T-cell (primary cell): Measurements from ENCODE around the gene GTF2H1. TPM values are rescaled to one million over a fixed set of nuclear protein-coding genes. Genes with fewer than 3 reads are reported as not detected.

Source experiments
- ATAC-seq, 4 experiments: fragments of 200-7000 bp in 3 of 4; fragments of 150-1000 bp in 1 of 4; cut with Tn5 transposase; replicated peaks in 1 of 4; 1 replicate in 3 of 4; 2 replicates in 1 of 4; pipeline ENCODE4 v1.10.0; 2021; ENCODE audit warnings: moderate library complexity in 3 of 4, mild to moderate bottlenecking in 2 of 4, moderate number of reproducible peaks in 1 of 4
- CTCF ChIA-PET, 2 donors: fragments of 300-600 bp; sonication (Branson Sonifier 250); formaldehyde crosslinking; loops; one replicate each; lab custom pipeline; 2022; ENCODE audit warnings: antibody characterized with exemption in 2 of 2; lab: Charles Lee
- POLR2A ChIA-PET, 2 donors: fragments of 300-600 bp; sonication (Branson Sonifier 250); formaldehyde crosslinking; loops; one replicate each; lab custom pipeline; 2022; ENCODE audit warnings: antibody characterized with exemption in 2 of 2; lab: Charles Lee
- DNase-seq, 35 experiments: peaks; one replicate each; pipeline versions ENCODE4 v3.0.0 to v3.0.0-alpha.2; 2013 to 2023
- H3K27ac ChIP-seq: one replicate; pipeline ENCODE4 v1.5.1; 2013; ENCODE audit warnings: low read length
- H3K27me3 ChIP-seq, 2 experiments: replicated peaks in 1 of 2; 1 replicate in 1 of 2; 2 replicates in 1 of 2; pipeline versions ENCODE4 v1.6.1 to v1.7.0; 2013; ENCODE audit warnings: low read length in 1 of 2, mixed read lengths in 1 of 2; ENCODE audit not compliant: control insufficient read depth in 2 of 2, insufficient read depth in 2 of 2; ENCODE audit errors: extremely low read depth in 1 of 2
- H3K36me3 ChIP-seq, 2 donors: 1 replicate in 1 of 2; 2 replicates in 1 of 2; pipeline versions ENCODE4 v1.6.1 to v1.7.0; 2013; ENCODE audit warnings: low read length in 1 of 2; ENCODE audit not compliant: control insufficient read depth in 2 of 2, insufficient read depth in 1 of 2; ENCODE audit errors: extremely low read depth in 1 of 2
- H3K4me1 ChIP-seq, 2 experiments: 1 replicate in 1 of 2; 2 replicates in 1 of 2; pipeline versions ENCODE4 v1.6.1 to v1.7.0; 2013; ENCODE audit warnings: low read length in 2 of 2, mixed read lengths in 1 of 2; ENCODE audit not compliant: insufficient read depth in 2 of 2, control insufficient read depth in 1 of 2; ENCODE audit errors: extremely low read depth in 1 of 2
- H3K4me3 ChIP-seq, 2 donors: 1 replicate in 1 of 2; 2 replicates in 1 of 2; pipeline versions ENCODE4 v1.5.1 to v1.7.0; 2013; ENCODE audit warnings: mild to moderate bottlenecking in 2 of 2, low read length in 1 of 2, moderate library complexity in 1 of 2; ENCODE audit not compliant: control insufficient read depth in 1 of 2; ENCODE audit errors: extremely low read depth in 1 of 2
- H3K9me3 ChIP-seq: 2 replicates; pipeline ENCODE4 v1.7.0; 2013
- H3K27ac Mint-ChIP-seq, 2 donors: one replicate each; pipeline ENCODE4 v1.8.0; 2020 to 2021; ENCODE audit warnings: mild to moderate bottlenecking in 2 of 2, mixed read lengths in 2 of 2
- H3K27me3 Mint-ChIP-seq, 2 donors: one replicate each; pipeline ENCODE4 v1.8.0; 2021 to 2022; ENCODE audit warnings: mixed read lengths in 2 of 2
- H3K36me3 Mint-ChIP-seq: one replicate; pipeline ENCODE4 v1.8.0; 2021; ENCODE audit warnings: mixed read lengths
- H3K4me1 Mint-ChIP-seq, 3 donors: one replicate each; pipeline ENCODE4 v1.8.0; 2020 to 2022; ENCODE audit warnings: mixed read lengths in 3 of 3, mild to moderate bottlenecking in 1 of 3
- H3K4me3 Mint-ChIP-seq, 3 donors: one replicate each; pipeline ENCODE4 v1.8.0; 2020 to 2022; ENCODE audit warnings: mild to moderate bottlenecking in 3 of 3, mixed read lengths in 3 of 3, moderate library complexity in 3 of 3
- H3K9me3 Mint-ChIP-seq, 3 donors: one replicate each; pipeline ENCODE4 v1.8.0; 2020 to 2022; ENCODE audit warnings: mixed read lengths in 3 of 3
- WGBS: methylation state at CpG from one replicate; pipeline ENCODE4 v1.1.5; 2013; ENCODE audit warnings: missing lambda C conversion rate; ENCODE audit not compliant: insufficient coverage; 5-methylcytosine and 5-hydroxymethylcytosine counted together
- total RNA-seq, 35 experiments: library from RNA in 6 of 35; stranded (reverse) in 6 of 35; fragments of 120-200 nt in 1 of 35; gene quantifications; one replicate each; pipeline versions ENCODE4 v1.2.1 to v1.2.4 and lab custom pipeline; 2013 to 2026

Gene GTF2H1
- total RNA-seq, 5 donors from 2014 or later (not counting 1 experiment from before 2014, with no cell fraction given), result 25.9 to 44.8 (median 37.5) TPM

DNA sequence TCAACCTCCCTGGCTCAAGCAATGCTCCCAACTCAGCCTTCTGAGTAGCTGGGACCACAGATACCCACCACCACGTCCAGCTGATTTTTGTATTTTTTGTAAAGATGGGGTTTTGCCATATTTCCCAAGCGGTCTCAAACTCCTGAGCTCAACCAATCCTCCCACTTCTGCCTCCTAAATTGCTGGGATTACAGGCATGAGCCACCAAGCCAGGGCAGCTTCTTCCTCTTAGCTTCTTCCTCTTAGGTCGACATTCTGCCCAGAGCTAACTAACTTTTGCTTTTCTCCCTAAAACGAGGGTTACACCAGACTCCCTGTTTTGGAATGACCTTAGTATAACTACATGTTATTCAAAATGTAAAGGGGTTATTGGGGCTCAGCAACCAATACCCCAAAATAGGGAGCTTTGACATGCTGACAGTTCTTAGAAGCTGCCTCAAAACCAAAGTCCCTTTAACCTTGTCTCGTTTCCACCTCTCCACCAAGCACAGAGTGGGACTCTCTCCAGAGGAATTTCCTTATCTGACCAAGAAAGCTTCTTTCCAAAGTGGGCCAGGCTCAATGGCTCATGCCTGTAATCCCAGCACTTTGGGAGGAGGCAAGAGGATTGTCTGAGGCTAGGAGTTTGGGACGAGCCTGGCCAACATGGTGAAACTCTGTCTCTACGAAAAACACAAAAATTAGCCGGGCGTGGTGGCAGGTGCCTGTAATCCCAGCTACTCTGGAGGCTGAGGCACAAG, 7.4 kb upstream of the GTF2H1 start:
- ChIA-PET CTCF (interaction anchor here (0.5 to 0.6 kb wide), 2 partner anchors 22 to 317 kb away, joined by 3 read pairs; no protein-coding TSS in a partner anchor), POLR2A (interaction anchor here (0.5 to 0.8 kb wide), 3 partner anchors 20 to 389 kb away, joined by 3 to 7 read pairs (median 4); no protein-coding TSS in a partner anchor)
- no peak overlapping the region for H3K4me3 ChIP-seq
- no peaks in the 10 kb centered on the region for H3K9me3 Mint-ChIP-seq
- peaks cover 0 to 2% of the 10 kb centered on the region in 2 experiments for H3K4me1 ChIP-seq
- no peaks in the 10 kb centered on the region for H3K27me3 ChIP-seq
- H3K27ac ChIP-seq, result no peak overlapping the region
- 91% methylated on average over 6 of the region's 9 CpGs for WGBS
- ATAC-seq (no peak), DNase-seq (no peak)
- H3K27ac Mint-ChIP-seq, result no peak overlapping the region
- peaks cover 20 to 28% (median 22%) of the 10 kb centered on the region in 3 donors for H3K4me1 Mint-ChIP-seq
- no peaks in the 10 kb centered on the region for H3K27me3 Mint-ChIP-seq
- no peak overlapping the region for H3K4me3 Mint-ChIP-seq
- H3K36me3 ChIP-seq, result peaks cover 3 to 24% of the 10 kb centered on the region in 2 donors
- peaks cover 38% of the 10 kb centered on the region for H3K36me3 Mint-ChIP-seq
- H3K9me3 ChIP-seq, result no peaks in the 10 kb centered on the region

DNA sequence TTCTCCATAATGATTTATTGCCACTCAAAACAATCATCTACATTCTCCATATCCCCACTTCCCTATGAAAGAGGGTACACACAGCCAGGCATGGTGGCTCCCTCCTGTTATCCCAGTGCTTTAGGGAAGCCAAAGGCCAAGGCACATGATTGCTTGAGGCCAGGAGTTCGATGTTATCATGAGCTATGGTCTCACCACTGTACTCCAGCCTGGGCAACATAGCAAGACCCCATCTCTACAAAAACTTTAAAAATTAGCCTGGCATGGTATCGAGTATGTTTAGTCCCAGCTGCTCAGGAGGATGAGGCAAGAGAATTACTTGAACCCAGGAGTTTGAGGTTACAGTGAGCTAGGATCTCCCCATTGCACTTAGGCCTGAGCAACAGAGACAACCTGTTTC, 6.5 kb upstream of the GTF2H1 start:
- peaks cover 0 to 9% of the 10 kb centered on the region in 2 experiments for H3K4me1 ChIP-seq
- DNase-seq (no peak), ATAC-seq (no peak)
- H3K36me3 ChIP-seq, result peaks cover 2 to 14% of the 10 kb centered on the region in 2 donors
- ChIA-PET POLR2A (interaction anchor here (0.5 to 1.2 kb wide), 7 partner anchors 30 to 1473 kb away, joined by 3 to 6 read pairs (median 3); partner anchors contain the start of gene LDHA (in 1 of the 2)), CTCF (no interaction called here)
- no peaks in the 10 kb centered on the region for H3K9me3 ChIP-seq
- Mint-ChIP-seq H3K36me3 (peaks cover 33% of the 10 kb centered on the region), H3K4me3 (no peak overlapping the region), H3K27me3 (no peaks in the 10 kb centered on the region), H3K4me1 (peaks cover 29 to 33% (median 31%) of the 10 kb centered on the region in 3 donors), H3K27ac (no peak overlapping the region), H3K9me3 (no peaks in the 10 kb centered on the region)
- WGBS, result no CpG with 5 or more reads among the region's 2 CpGs
- no peak overlapping the region for H3K27ac ChIP-seq
- no peaks in the 10 kb centered on the region for H3K27me3 ChIP-seq
- H3K4me3 ChIP-seq, result no peak overlapping the region

GRCh38 chr11:18317551-18317950, 4.8 kb upstream of the GTF2H1 start:
- H3K36me3 ChIP-seq, result peaks cover 2 to 7% of the 10 kb centered on the region in 2 donors
- no peaks in the 10 kb centered on the region for H3K27me3 ChIP-seq
- H3K4me3 Mint-ChIP-seq, result no peak overlapping the region
- CTCF ChIA-PET, result no interaction called here
- H3K27me3 Mint-ChIP-seq, result no peaks in the 10 kb centered on the region
- ATAC-seq (no peak), DNase-seq (no peak)
- peaks cover 25% of the 10 kb centered on the region for H3K36me3 Mint-ChIP-seq
- no peak overlapping the region for H3K27ac ChIP-seq
- H3K4me1 Mint-ChIP-seq, result peaks cover 43 to 46% (median 44%) of the 10 kb centered on the region in 3 donors
- no peaks in the 10 kb centered on the region for H3K9me3 Mint-ChIP-seq
- no peak overlapping the region for H3K4me3 ChIP-seq
- peaks cover 0 to 17% of the 10 kb centered on the region in 2 experiments for H3K4me1 ChIP-seq
- WGBS, result no CpG with 5 or more reads among the region's 4 CpGs
- no peak overlapping the region for H3K27ac Mint-ChIP-seq
- POLR2A ChIA-PET, result no interaction called here
- H3K9me3 ChIP-seq, result no peaks in the 10 kb centered on the region

DNA sequence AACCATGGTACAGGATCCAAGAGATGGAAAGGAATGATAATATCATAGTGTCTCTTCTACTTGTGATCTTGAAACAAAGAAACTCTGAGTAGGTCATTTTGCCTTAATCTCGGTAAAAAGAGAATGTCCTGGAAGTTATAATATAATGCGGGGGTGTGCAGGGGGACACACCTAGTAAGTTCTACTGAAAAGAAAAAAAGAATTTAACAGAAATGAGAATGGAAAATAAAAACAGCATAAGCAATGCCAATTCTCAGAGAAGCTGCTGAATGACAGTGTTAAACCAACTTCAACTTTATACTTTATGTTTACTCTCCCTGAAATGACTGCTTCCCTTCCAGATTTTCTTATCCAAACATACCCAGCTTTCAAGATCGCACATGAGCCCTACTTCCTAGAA, 2.5 kb upstream of the GTF2H1 start:
- H3K27me3 ChIP-seq, result no peaks in the 10 kb centered on the region
- Mint-ChIP-seq H3K4me1 (peaks cover 63 to 68% (median 65%) of the 10 kb centered on the region in 3 donors), H3K36me3 (peaks cover 30% of the 10 kb centered on the region), H3K4me3 (peak overlapping the region in 1 of 3 donors; percentile 97), H3K27me3 (no peaks in the 10 kb centered on the region), H3K9me3 (no peaks in the 10 kb centered on the region), H3K27ac (peak overlapping the region in 1 of 2 donors; percentile 23)
- POLR2A ChIA-PET, result interaction anchor here (1.0 to 3.6 kb wide), 4 partner anchors 12 to 76 kb away, joined by 3 to 53 read pairs (median 12); partner anchors contain the start of gene LDHA (in 2 of the 2)
- no peak overlapping the region for H3K4me3 ChIP-seq
- WGBS, result 100% methylated on average over 1 of the region's 3 CpGs
- H3K27ac ChIP-seq, result no peak overlapping the region
- DNase-seq, result no peak
- no peak for ATAC-seq
- H3K4me1 ChIP-seq, result peaks cover 21 to 32% of the 10 kb centered on the region in 2 experiments
- H3K9me3 ChIP-seq, result no peaks in the 10 kb centered on the region
- CTCF ChIA-PET, result interaction anchor here in 1 of 2 donors (1.7 kb wide), 1 partner anchor 75 kb away, joined by 5 read pairs; the partner anchor contains the start of gene LDHA
- H3K36me3 ChIP-seq, result peaks cover 2 to 5% of the 10 kb centered on the region in 2 donors

DNA sequence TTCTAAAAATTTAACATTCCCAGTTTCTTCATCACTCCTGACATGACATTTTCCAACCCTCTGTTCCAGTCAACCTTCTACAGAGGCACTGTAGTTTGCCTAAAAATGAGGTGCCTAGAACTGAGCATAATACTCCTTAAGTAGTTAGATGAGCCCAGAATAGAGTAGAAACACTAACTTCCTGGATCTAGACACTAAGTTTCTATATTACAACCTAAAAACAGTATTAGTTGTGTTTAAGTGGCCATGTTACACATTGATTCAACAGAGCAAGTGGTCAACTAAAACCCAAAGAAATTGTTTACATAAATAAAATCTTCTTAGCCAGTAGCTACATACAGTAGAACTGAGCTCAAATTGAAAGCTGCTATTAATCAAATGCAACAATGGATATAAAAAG, 1.8 kb upstream of the GTF2H1 start:
- H3K27me3 Mint-ChIP-seq, result no peaks in the 10 kb centered on the region
- no peak overlapping the region for H3K27ac ChIP-seq
- CTCF ChIA-PET, result interaction anchor here (1.0 to 2.2 kb wide), 5 partner anchors 8 to 76 kb away, joined by 3 to 10 read pairs (median 5); partner anchors contain the start of gene LDHA (in 1 of the 2)

DNA sequence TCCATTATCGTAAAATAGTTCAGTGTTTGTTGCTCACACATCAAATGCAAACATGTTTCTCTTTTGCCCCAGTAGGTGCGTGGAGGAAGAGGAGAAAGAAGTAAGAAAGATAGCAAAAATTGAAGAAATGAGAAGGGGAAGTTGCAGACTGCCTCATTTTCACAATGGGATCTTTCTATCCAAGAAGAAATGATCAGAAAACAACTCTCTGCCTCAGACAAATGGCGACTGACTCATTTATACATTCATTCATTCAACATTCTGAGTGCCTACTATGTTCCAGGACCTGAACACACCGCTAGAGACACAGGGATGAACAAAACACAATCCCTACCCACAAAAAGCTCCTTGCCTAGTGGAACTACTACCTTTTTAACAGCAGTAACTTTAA, 794 bp upstream of the GTF2H1 start:
- H3K36me3 Mint-ChIP-seq, result peaks cover 34% of the 10 kb centered on the region
- no peaks in the 10 kb centered on the region for H3K9me3 Mint-ChIP-seq
- Histone ChIP-seq H3K36me3 (peaks cover 0 to 11% of the 10 kb centered on the region in 2 donors), H3K27ac (peak overlapping the region; percentile 98), H3K4me1 (peaks cover 21 to 32% of the 10 kb centered on the region in 2 experiments), H3K4me3 (peak overlapping the region; percentile 77 to 93), H3K9me3 (no peaks in the 10 kb centered on the region), H3K27me3 (no peaks in the 10 kb centered on the region)
- ATAC-seq (peak in 3 of 4 experiments; percentile 1 to 20 (median 1)), DNase-seq (no peak)
- H3K4me1 Mint-ChIP-seq, result peaks cover 76 to 80% (median 76%) of the 10 kb centered on the region in 3 donors
- H3K27me3 Mint-ChIP-seq, result no peaks in the 10 kb centered on the region
- ChIA-PET POLR2A (interaction anchor here (0.6 to 3.6 kb wide), 10 partner anchors 11 to 312 kb away, joined by 3 to 53 read pairs (median 6); partner anchors contain the start of genes LDHA (in 2 of the 2), SPTY2D1 (in 1 of the 2) and TSG101 (in 1 of the 2)), CTCF (interaction anchor here (0.5 to 2.2 kb wide), 9 partner anchors 9 to 400 kb away, joined by 3 to 10 read pairs (median 4); partner anchors contain the start of gene LDHA (in 1 of the 2))
- peak overlapping the region; percentile 97 to 99 (median 98) for H3K4me3 Mint-ChIP-seq
- WGBS, result 12% methylated on average over 2 of the region's 4 CpGs
- peak overlapping the region; percentile 100 for H3K27ac Mint-ChIP-seq

More for the DNA sequence above, 1.8 kb upstream of the GTF2H1 start:
- Histone ChIP-seq H3K4me3 (no peak overlapping the region), H3K4me1 (peaks cover 21 to 32% of the 10 kb centered on the region in 2 experiments), H3K36me3 (peaks cover 2 to 6% of the 10 kb centered on the region in 2 donors), H3K9me3 (no peaks in the 10 kb centered on the region), H3K27me3 (no peaks in the 10 kb centered on the region)
- Mint-ChIP-seq H3K4me3 (peak overlapping the region; percentile 17 to 97 (median 36)), H3K36me3 (peaks cover 35% of the 10 kb centered on the region), H3K4me1 (peaks cover 70 to 75% (median 72%) of the 10 kb centered on the region in 3 donors), H3K27ac (no peak overlapping the region), H3K9me3 (no peaks in the 10 kb centered on the region)
- DNase-seq, result no peak
- ATAC-seq, result no peak
- POLR2A ChIA-PET, result interaction anchor here (0.6 to 3.6 kb wide), 7 partner anchors 12 to 1570 kb away, joined by 3 to 53 read pairs (median 5); partner anchors contain the start of genes LDHA (in 2 of the 2) and SPTY2D1 (in 1 of the 2)
